Loucy (cell line): Measurements from ENCODE around the gene MCC.

Source experiments
- H2AFZ ChIP-seq: fragments of 200-600 bp; sonication (generic); 2 replicates; pipeline ENCODE4 v1.6.0; 2016; ENCODE audit warnings: antibody characterized with exemption, mild to moderate bottlenecking, low read length, moderate library complexity
- H3F3A ChIP-seq: fragments of 200-600 bp; 2 replicates; pipeline ENCODE4 v1.6.0; 2016; ENCODE audit warnings: antibody characterized with exemption, low read depth, mild to moderate bottlenecking
- H3K27me3 ChIP-seq: fragments of 200-600 bp; sonication (generic); 2 replicates; pipeline ENCODE4 v1.6.1; 2014; ENCODE audit warnings: low read length, mild to moderate bottlenecking; ENCODE audit not compliant: insufficient read depth, poor library complexity, severe bottlenecking
- H3K36me3 ChIP-seq: fragments of 200-600 bp; sonication (generic); 2 replicates; pipeline ENCODE4 v1.6.1; 2016; ENCODE audit warnings: low read length; ENCODE audit not compliant: insufficient read depth
- H3K4me1 ChIP-seq: fragments of 200-600 bp; sonication (generic); 2 replicates; pipeline ENCODE4 v1.5.1; 2014; ENCODE audit warnings: low read length, mild to moderate bottlenecking; ENCODE audit not compliant: insufficient read depth, poor library complexity, severe bottlenecking
- H3K4me2 ChIP-seq: fragments of 200-600 bp; sonication (generic); 2 replicates; pipeline ENCODE4 v1.6.0; 2014; ENCODE audit warnings: antibody characterized with exemption, low read length, low read depth, mild to moderate bottlenecking; ENCODE audit not compliant: poor library complexity, severe bottlenecking
- H3K4me3 ChIP-seq: fragments of 200-600 bp; sonication (generic); 2 replicates; pipeline ENCODE4 v1.5.1; 2014; ENCODE audit warnings: low read length, mild to moderate bottlenecking, mixed read lengths; ENCODE audit not compliant: poor library complexity, severe bottlenecking
- H3K79me2 ChIP-seq: fragments of 200-600 bp; sonication (generic); 2 replicates; pipeline ENCODE4 v1.6.1; 2014; ENCODE audit warnings: low read length; ENCODE audit not compliant: insufficient read depth
- H3K9ac ChIP-seq: fragments of 200-600 bp; sonication (generic); 2 replicates; pipeline ENCODE4 v1.6.0; 2014; ENCODE audit warnings: mild to moderate bottlenecking, low read depth, low read length, moderate library complexity; ENCODE audit not compliant: poor library complexity, severe bottlenecking
- H3K9me2 ChIP-seq: fragments of 200-600 bp; sonication (generic); replicated peaks from 2 replicates; pipeline ENCODE4 v1.6.1; 2016; ENCODE audit warnings: low read depth, low read length, mixed read lengths
- H3K9me3 ChIP-seq: fragments of 200-600 bp; sonication (generic); 2 replicates; pipeline ENCODE4 v1.6.1; 2014; ENCODE audit warnings: mild to moderate bottlenecking, antibody characterized with exemption, low read length, low read depth; ENCODE audit not compliant: insufficient read depth
- H4K20me1 ChIP-seq: fragments of 200-600 bp; sonication (generic); 2 replicates; pipeline ENCODE4 v1.6.0; 2014; ENCODE audit warnings: antibody characterized with exemption, low read length, mild to moderate bottlenecking; ENCODE audit not compliant: insufficient read depth, poor library complexity, severe bottlenecking
- EZH2phosphoT487 ChIP-seq: fragments of 200-600 bp; IDR thresholded peaks from 2 replicates; pipeline ENCODE4 v1.6.1; 2018; ENCODE audit warnings: antibody characterized with exemption, mild to moderate bottlenecking, moderate library complexity, borderline replicate concordance
- TF ChIP-seq, protein P1 (sequence below): fragments of 200-600 bp; sonication (generic); conservative IDR thresholded peaks from 2 replicates; pipeline ENCODE4 v1.5.1; 2014; ENCODE audit warnings: mild to moderate bottlenecking, antibody characterized with exemption, low read length

MCC gene

DNA sequence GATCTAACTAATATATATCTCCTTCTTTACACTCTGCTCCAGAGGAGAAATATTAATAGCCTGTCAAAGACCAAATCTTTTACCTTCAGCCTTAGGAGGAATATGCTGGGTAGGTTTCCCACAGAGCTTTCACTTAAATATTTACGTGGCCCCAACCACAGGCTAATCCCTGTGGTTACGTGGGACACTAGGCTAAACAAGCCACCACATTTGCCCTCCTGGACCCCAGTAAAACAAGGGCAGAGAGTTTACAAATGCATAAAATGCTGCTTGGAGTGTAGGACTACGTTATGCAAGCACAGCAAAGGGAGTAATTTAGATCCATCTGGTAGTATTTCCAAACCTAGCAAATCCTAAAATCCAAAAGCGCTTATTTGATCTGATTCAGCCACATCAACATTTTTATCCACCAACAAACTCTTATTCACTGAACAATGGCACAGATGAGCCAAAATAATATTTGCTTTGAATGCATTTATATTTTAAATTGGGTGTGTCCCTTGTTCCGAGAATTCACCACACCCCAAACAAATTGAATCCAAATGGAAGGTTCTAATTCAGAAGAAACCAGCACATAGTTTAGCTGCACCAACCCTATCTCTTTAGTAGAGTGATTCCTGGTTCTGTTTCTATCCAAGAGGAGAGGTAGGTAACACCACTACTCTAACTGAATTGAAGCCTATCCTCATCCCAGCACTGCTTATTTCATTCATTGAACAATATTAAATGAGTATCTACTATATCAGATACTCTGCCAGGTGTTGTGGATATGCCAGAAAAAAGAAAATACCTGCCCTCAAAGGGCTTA is 232.5 kb downstream of the MCC start:
- H2AFZ ChIP-seq, result no peak overlapping the region
- H3K4me1 ChIP-seq, result no peaks in the 10 kb centered on the region
- H4K20me1 ChIP-seq, result no peaks in the 10 kb centered on the region
- H3K9me3 ChIP-seq, result no peaks in the 10 kb centered on the region
- H3K27me3 ChIP-seq, result no peaks in the 10 kb centered on the region
- H3K4me3 ChIP-seq, result no peak overlapping the region
- TF ChIP-seq, protein P1, sequence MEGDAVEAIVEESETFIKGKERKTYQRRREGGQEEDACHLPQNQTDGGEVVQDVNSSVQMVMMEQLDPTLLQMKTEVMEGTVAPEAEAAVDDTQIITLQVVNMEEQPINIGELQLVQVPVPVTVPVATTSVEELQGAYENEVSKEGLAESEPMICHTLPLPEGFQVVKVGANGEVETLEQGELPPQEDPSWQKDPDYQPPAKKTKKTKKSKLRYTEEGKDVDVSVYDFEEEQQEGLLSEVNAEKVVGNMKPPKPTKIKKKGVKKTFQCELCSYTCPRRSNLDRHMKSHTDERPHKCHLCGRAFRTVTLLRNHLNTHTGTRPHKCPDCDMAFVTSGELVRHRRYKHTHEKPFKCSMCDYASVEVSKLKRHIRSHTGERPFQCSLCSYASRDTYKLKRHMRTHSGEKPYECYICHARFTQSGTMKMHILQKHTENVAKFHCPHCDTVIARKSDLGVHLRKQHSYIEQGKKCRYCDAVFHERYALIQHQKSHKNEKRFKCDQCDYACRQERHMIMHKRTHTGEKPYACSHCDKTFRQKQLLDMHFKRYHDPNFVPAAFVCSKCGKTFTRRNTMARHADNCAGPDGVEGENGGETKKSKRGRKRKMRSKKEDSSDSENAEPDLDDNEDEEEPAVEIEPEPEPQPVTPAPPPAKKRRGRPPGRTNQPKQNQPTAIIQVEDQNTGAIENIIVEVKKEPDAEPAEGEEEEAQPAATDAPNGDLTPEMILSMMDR, result no peak
- no peak for TF ChIP-seq EZH2phosphoT487
- H3K36me3 ChIP-seq, result no peaks in the 10 kb centered on the region
- H3K9ac ChIP-seq, result no peak overlapping the region
- H3K4me2 ChIP-seq, result no peak overlapping the region
- H3K9me2 ChIP-seq, result no peaks in the 10 kb centered on the region
- H3F3A ChIP-seq, result no peaks in the 10 kb centered on the region
- no peaks in the 10 kb centered on the region for H3K79me2 ChIP-seq

DNA sequence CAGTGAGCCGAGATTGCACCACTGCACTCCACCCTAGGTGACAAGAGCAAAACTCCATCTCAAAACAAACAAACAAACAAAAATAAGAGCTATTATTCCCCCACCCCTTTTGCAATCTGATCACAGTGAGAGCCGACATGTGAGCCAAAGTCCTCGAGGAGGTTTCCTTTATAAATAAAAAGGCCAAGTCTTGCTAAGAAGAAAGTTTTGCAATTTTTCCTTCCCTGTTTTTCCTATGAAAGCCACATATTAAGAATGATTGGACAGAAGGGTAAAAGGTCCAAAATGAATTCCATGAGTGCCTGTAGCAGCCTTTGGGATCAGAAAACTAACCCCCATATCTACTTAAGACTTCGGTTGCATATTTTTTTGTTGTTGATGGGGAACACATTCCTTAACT is 233.1 kb downstream of the MCC start:
- H2AFZ ChIP-seq, result no peak overlapping the region
- no peaks in the 10 kb centered on the region for H3K36me3 ChIP-seq
- H3K9ac ChIP-seq, result no peak overlapping the region
- no peaks in the 10 kb centered on the region for H3K4me1 ChIP-seq
- H3K9me3 ChIP-seq, result no peaks in the 10 kb centered on the region
- no peaks in the 10 kb centered on the region for H4K20me1 ChIP-seq
- no peak overlapping the region for H3K4me2 ChIP-seq
- H3K9me2 ChIP-seq, result no peaks in the 10 kb centered on the region
- no peaks in the 10 kb centered on the region for H3F3A ChIP-seq
- TF ChIP-seq, protein P1, result no peak
- TF ChIP-seq EZH2phosphoT487, result no peak
- no peaks in the 10 kb centered on the region for H3K27me3 ChIP-seq
- no peak overlapping the region for H3K4me3 ChIP-seq
- H3K79me2 ChIP-seq, result no peaks in the 10 kb centered on the region

DNA sequence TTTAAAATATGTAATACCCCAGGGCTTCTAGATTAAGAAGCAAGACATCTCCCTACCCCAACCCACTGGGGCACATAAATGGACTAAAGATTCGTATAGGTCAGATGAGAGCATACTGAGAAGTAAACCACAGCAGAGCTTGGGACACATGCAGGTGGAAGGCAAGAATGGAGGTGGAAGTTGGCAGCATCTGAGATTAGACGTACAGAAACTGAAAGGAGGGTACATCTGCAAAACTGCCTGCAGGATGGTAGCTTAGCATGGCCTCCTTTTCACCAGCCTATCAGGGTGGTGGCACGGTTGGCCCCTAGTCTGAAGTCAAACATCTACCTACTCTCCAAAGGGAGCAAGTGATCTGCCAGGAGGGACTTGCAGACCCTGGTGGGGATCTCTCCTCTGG is 235.2 kb downstream of the MCC start:
- Histone ChIP-seq H3K4me1 (no peaks in the 10 kb centered on the region), H3K27me3 (no peaks in the 10 kb centered on the region), H3K4me2 (no peak overlapping the region), H3F3A (no peaks in the 10 kb centered on the region), H3K9ac (no peak overlapping the region), H3K9me2 (no peaks in the 10 kb centered on the region), H3K36me3 (no peaks in the 10 kb centered on the region), H3K4me3 (no peak overlapping the region), H4K20me1 (no peaks in the 10 kb centered on the region), H2AFZ (no peak overlapping the region), H3K79me2 (no peaks in the 10 kb centered on the region), H3K9me3 (no peaks in the 10 kb centered on the region)
- TF ChIP-seq, protein P1, result no peak
- TF ChIP-seq EZH2phosphoT487, result no peak
